Stimulated activated CD8-positive, alpha-beta memory T cell treated with anti-CD3 and anti-CD28 coated beads, Interleukin-7, amount 100 ng/mL, for 1 hour (primary cell): ENCODE results near the gene EDNRA.

Experiments used
- DNase-seq, 2 donors: peaks; one replicate each; pipeline ENCODE4 v3.0.0-alpha.2; 2020; ENCODE audit warnings: low read depth in 2 of 2

The EDNRA gene

DNA sequence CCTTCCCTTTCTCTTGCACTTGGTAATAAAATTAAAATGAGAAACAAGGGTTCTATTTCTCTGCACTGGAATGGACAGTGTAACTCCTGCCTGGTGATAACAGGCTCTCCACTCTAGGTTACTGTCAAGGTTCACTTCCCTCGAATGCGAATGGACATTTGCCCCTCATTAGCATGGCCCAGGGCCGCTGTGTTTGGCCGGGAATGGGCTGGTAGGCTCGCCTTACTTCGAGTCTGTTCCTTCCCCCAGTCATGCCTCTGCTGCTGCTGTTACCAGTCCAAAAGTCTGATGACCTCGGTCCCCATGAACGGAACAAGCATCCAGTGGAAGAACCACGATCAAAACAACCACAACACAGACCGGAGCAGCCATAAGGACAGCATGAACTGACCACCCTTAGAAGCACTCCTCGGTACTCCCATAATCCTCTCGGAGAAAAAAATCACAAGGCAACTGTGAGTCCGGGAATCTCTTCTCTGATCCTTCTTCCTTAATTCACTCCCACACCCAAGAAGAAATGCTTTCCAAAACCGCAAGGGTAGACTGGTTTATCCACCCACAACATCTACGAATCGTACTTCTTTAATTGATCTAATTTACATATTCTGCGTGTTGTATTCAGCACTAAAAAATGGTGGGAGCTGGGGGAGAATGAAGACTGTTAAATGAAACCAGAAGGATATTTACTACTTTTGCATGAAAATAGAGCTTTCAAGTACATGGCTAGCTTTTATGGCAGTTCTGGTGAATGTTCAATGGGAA is 61.5 kb downstream of the EDNRA start:
- DNase-seq: no peak

DNA sequence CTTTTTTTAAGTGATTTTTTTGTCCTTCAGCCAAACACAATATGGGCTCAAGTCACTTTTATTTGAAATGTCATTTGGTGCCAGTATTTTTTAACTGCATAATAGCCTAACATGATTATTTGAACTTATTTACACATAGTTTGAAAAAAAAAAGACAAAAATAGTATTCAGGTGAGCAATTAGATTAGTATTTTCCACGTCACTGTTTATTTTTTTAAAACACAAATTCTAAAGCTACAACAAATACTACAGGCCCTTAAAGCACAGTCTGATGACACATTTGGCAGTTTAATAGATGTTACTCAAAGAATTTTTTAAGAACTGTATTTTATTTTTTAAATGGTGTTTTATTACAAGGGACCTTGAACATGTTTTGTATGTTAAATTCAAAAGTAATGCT is 62.1 kb downstream of the EDNRA start:
- DNase-seq: no peak

DNA sequence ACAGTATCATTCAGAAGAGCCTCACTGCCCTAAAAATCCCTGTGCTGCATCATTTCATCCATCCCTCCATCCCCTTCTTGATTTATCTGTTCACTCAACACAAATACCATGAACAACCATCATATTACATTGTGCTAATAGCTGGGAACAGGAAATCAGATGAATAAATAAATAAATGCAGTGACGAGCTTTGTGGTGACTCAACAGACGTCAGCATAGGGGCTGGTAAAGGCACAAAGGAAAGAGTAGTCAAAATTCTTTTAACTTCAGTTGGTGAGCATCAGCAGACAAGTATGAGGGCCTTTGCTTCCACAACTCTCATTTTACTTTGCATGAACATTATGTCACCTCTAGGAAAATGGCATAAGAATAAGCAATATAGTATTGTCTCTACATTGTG is 65.5 kb downstream of the EDNRA start:
- DNase-seq: no peak

DNA sequence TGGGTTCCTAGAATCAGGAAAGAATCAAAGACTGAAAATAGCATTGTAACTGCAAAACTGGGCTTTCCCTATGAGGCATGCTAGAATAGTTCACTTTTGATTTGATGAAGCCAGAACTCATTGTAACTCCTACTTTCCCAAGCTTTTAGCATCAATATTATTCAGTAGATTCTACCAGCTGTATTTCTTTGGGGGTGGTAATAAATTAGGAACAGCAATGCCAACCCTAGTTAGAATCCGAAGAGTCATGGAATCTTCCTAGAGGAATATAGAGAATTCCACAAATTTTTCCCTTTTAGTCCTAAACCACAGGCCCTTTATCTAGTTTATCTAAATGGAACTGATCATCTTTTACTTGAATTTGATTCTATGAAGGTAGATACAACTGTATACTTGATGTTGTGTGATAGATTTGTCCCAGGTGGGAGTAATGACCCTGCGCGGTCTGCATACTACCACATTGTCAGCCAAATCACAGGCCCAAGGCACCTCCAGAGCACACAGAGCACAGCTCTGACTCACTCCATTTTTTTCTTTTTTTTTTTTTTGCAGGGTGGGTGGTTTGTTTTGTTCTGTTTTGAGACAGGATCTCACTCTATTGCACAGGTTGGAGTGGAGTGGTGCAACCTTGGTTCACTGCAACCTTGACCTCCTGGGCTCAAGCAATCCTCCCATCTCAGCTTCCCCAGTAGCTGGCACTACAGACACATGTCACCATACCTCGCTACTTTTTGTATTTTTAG is 66.6 kb downstream of the EDNRA start:
- DNase-seq: no peak

DNA sequence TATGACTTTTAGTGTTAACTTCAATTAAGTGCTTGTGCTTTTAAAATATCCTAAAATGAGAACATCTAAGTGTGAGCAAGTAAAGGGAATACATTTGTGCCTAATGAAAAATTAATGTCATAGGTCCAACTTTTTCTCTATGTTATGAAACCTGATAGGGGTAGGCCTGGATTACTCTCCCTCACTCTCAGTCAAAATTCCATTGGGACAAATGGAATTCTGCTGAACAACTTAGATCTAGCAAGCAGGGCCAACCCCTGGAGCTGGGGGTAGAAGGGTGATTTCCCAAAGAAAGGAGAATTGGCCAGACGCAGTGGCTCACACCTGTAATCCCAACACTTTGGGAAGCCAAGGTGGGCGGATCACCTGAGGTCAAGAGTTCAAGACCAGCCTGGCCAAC is 67.4 kb downstream of the EDNRA start:
- no peak for DNase-seq

DNA sequence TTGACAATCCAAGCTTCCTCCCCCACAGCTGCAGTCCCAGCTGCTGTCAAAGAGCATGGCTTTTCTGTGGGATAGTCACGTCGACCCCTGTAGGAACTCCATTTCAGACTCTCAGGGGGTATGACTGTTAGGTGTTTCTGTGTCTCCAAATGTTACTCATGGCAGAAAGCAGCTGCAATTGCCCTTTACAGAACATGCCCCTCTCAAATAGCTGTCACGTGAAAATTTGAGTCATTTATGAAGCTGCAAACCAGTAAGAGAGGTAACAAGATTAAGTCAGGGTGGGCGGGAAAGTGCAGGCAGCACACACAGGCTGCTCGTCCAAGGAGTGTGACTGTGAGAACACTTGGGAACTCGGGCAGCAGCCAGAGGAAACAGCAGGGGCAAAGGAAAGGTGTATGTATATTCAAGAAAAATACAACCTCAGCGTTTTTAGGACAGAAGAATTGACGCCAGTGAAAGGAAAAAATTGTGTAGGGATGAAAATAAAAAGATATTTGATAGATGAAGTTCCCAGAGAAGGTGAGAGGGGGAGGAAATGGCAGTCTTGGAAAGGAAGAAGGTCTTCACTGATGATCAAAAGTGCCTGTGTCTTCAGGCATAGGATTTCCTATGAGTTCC is 69.8 kb downstream of the EDNRA start:
- no peak for DNase-seq

DNA sequence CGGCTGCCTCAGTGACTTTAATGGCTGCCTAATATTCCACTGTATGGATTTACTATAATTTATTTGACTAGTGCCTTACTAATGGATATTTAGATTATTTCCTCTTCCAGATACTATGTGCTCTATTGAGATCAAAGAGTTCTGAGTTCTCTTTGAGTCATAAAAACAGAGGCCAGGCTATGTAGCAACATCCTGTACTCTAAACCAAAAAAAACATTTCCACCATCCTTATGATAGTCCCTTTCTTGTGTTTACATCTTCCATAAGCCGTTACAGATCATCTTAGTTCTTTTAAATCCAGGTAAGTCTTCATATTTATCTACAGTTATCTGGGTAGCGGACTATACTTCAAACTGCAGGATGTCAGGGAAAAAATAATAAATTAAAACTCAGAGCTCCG is 79.7 kb downstream of the EDNRA start:
- no peak for DNase-seq

DNA sequence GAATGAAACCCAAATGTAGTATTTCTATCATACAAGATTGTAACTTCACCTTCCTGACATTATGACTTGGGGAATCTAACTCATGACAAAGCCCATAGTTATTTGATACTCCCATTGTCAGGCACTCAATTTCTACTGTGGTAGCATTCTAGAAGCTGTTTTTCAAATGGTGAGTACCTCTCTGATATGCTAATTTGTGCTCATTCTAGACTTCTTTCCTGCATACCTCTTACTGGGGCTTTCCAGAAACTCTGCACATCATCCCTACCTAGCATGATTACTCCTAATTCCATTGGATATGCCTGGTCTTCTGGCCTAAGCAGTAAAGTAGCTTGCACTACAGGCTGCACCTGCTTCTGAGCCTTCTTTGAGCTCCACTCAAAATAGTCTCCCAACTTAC is 85.9 kb downstream of the EDNRA start:
- DNase-seq: no peak

DNA sequence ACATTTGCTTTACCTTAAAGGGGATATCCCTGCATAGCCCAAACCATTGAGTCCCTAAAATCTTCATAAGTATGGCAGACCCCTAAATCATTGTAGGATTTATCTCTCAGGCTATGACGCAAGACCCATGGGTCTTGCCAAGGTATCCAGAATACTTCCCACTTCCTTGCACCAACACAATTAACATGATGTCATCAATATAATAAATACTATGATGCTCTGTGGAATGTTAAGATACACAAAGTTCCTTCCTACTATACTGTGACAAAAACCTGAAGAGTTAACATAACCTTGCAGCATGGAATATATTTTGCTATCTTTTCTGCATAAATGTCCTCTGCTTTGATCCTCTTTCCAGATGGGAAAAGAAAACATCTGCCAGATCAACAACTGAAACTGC is 86.4 kb downstream of the EDNRA start:
- DNase-seq: no peak

DNA sequence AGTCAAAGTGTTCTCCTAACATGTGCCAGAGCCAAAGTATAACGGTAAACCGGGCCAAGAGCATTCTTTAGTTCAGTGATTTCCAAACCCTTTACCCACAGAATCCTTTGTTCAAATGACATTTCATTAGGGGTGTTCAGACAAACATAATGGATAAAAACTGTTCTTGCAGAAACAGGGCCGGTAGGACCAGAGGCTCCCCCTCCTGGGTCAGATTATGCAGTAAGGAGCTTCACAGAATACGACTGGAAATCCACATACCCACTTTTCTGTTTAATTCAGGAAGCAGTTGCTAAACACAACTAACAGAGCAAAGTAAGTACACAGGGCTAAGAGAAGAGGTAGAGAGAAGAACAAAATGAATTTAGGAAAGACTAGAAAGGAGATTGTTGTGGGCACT is 89.7 kb downstream of the EDNRA start:
- no peak for DNase-seq

DNA sequence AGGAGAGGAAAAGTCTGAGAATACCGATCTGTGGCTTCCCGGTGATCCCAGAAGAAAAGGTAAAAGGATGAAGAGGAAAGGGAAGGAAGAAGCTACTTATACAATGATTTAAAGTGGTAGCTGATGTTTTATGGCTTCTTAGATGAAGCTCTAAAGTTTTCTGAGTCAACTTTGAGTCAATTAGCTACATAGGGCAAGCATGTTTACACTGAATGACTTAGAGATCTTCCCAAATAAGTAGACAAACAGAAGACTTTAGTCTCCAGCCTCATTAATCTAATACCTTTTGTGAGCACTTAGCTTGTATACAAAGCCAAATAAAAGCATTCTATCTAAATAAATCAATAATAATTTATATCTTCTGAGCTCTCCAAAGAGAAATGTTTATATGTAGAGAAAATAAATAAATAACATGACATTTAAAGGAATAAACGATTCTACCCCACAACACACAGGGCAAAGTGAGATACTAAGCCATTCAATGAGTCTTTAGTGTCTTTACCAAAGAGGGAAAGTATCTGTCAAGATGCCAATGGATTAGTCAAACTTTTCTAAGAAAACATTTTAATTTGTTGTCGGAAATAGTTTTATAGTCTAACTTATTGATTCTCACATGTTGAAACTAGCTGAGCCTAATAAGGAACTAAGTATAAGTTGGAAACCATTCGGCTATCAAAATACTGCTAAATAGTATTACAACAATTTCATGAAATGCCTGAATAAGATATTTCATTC is 90.3 kb downstream of the EDNRA start:
- DNase-seq: no peak

DNA sequence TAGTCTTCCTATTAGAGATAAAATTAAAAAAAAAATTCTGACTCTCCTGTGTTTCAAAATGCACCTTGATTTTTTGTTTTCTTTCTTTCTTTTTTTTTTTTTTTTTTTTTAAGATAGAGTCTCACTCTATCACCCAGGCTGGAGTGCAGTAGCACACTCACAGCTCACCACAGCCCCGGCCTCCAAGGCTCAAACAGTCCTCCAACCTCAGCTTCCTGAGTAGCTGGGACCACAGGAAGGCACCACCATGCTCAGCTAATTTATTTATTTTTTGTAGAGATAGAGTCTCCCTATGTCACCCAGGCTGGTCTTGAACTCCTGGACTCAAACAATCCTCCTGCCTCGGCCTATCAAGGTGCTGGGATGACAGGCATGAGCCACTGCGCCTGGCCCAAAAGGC is 95.2 kb downstream of the EDNRA start:
- DNase-seq: no peak

DNA sequence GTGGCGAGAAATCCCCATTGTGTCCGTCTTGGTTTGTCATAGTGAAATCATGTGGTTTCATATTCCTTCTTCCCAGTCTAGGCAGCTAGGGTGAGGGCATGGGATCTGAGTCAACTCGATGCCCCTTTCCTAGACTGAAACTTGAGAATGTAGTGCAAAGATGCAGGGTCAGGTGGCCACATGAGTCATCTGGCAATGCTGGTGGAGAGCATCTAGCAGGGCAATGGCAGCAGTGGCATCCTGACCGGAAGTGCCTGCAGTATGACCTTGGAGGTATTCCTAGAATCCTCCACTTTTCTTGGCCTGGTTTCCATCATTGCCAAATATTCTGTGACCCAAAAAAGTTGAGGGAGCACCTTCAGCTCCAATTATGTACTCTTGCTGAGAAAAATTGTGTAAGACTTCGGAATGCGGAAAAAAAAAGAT is 97.2 kb downstream of the EDNRA start:
- DNase-seq: no peak

DNA sequence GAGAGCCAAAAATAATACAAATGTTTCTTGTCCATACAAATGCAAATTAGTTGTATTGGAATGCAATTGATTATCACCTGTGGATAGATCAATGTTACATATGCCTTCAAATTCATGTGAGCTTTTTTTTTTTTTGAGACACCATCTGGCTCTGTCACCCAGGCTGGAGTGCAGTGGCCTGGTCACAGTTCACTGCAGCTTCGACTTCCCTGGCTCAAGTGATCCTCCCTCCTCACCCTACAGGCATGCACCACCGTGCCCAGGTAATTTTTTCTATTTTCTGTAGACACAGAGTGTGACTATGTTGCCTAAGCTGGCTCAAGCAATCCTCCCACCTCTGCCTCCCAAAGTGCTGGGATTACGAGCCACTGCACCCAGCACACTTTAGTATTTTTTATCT is 97.7 kb downstream of the EDNRA start:
- DNase-seq: no peak

DNA sequence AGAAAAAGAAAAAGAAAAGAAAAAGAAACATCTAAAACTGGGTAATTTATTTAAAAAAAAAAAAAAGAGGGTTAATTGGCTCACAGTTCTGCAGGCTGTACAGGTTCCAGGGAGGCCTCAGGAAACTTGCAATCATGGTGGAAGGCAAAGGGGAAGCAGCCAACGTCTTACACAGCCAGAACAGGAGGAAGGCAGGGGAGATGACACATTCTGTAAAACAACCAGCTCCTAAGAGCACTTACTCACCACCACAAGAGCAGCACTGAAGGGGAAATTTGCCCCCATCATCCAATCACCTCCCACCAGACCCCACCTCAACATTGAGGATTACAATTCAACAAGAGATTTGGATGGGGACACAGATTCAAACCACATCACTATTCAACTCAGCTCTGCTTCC is 99.5 kb downstream of the EDNRA start:
- DNase-seq: no peak

DNA sequence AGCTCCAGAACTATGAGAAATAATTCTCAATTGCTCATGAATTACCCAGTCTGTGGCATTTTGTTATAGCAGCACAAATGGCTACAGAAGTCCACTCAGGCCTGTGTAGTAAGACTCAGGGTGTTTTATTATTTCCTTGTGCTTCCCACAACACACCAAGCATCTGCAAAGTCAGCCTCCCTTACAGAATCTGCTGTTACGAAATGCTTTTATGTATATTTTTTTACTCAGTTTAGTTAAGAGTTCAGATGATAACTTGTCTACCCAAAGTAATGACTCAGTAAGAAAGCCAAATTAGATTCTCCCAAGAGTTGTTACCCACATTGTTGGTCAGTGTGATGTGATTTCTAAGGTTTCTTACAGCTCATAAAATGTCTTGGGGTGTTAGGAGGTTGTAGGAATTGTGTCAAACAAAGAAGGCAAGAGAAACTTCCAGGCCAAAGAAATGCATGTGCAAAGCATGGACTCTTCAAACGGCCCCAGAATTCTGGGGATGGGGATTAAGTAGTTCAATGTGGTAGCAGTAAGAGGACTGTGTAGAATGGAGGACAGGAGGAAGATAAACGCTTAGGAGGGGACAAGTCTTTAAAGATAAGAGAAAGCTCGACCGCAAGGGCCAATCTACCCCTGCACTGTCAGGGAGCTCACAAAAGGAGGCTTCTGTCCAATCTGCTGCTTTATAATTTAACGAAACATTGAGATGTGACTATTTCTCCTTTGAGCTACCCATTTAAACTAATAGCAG is 100.9 kb downstream of the EDNRA start:
- DNase-seq: no peak

DNA sequence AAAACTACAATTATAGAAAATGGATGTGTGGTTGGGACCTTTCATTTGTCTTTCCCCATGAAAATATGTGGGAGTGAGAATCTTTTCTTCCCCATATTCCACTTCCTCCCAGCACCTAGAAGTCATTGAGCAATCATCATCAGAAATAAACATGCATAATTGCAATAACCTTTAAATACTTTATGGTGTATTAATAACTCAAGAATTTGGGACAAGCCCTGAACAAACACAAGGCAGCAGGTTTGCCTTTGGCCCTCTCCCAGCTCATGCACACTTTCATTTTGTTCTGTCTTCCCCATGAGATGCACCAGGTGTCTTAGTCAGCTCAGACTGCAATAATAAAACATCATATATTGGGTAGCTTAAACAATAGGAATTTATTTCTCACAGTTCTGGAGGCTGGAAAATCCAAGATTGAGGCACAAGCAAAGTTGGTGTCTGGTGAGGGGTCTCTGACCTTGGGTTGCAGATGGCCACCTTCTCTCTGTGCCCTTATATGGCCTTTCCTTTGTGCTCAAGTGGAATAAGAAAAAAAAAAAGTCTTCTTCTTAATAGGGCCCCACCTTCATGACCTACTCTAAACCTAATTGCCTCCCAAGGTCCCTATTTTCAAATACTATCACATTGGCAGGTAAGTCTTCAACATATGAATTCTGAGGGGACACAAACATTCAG is 101.6 kb downstream of the EDNRA start:
- DNase-seq: no peak

DNA sequence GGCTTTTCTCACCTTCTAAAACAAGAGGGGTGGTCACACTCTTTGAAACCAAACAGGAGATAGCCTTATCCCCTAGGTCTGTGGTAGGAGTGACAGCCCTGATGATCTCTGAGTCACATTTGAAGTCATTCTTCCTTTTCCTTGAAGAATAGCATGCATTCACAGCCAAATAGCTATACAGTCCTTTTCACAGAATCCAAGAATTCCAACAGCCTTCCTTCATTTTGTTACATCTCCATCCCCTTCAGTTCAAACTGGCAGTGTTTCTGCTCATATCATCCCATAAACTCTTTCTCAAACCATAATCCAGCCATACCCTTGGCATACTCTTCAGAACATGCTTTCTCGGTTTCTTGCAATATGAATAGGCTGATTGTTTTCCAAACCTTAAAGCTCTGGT is 103.0 kb downstream of the EDNRA start:
- DNase-seq: no peak

DNA sequence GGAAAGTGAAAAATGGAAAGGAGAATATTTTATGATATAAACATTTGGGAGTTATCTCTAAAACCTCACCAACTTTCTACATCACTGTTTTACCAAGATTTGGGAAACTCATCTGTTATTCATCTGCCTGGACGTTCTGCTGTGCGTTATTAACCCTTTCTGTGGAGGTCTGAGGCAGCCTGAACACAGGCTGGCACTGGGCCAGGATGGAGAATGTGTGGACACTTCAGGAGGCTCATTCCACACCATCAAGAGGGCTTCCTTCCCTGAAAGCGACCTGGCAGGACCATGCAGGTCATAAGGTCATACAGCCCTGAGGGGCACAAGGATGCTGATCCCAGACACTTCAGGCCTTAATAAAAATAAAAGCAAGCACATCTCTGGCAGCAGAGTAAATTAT is 105.1 kb downstream of the EDNRA start:
- no peak for DNase-seq

DNA sequence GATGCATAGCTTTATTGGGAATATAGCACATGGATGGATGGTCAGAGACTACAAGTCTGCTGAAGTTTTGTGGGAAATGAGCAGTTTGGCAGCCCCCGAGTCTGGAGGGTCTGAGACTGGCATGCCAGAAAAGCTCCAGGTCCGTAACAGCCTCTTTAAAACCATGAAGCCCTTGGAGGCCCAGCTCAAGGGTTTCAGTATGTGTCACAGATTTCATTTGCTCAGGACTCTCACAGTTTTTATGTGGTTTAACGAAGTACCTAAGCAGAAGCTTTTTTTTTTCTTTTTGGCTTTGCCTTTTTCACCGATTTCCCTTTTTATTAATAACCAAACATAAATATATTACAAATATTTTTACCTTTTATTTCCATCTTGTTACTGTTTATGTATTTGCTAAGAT is 105.7 kb downstream of the EDNRA start:
- DNase-seq: no peak

DNA sequence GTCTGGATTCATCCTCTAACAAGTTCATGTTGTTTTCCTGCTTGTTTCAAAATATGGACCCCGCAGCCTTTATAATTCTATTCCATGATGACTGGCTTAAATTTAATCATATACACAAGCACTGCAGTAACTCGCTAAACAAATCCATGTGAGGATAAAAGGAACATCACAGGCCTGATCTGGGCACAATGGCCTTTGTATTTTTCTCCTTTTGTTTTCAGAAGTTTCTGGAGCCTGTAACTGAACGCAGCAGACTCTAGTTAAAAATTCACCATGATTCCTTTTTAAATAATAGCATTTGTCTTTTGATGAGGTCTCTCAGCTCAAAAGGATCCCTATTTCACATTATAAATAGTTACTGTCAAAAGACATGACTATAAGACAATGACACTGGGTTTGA is 106.1 kb downstream of the EDNRA start:
- DNase-seq: no peak
